ENCODE results near the gene RPS10. TPM values are rescaled to one million over a fixed set of nuclear protein-coding genes. Genes with fewer than 3 reads are reported as not detected.

The RPS10 gene
- total and polyA plus RNA-seq, 2 of the 8 experiments (the other 6 are each of a cell fraction or from before 2014, with no cell fraction given) = 2,408 to 11,142 TPM

DNA sequence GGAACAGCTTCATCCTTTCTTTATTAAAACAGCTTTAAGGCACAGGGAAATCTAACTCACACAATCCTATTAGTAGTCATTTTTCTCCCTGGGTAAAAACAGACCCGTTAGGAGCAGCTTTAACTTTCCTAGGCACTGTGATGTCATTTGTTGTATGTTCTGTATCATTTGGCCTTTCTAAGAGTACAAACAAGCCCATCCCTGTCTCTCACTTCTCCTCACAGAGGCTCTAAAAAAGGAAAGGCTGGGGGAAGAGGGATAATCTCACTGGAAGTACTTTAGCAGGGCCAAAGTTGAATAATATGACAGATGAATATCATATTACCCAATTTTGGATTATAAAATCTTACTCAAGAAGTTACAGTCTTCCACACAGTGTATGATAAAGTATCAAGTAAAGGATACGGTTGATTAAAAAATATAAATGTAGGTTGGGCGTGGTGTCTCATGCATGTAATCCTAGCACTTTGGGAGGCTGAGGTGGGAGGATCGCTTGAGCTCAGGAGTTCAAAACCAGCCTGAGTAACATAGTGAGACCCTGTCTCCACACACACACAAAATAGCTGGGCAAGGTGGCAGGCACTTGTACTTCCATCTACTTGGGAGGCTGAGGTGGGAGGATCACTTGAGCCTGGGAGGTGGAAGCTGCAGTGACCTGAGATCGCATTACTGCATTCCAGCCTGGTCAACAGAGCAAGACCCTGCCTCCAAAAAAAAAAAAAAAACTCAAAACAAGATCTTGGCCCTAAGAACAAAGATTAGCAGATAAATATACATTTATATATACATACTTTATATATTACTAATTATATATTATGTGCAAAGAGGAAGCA, 41.3 kb downstream of the RPS10 start (continued):
- TF ChIP-seq, protein P1, sequence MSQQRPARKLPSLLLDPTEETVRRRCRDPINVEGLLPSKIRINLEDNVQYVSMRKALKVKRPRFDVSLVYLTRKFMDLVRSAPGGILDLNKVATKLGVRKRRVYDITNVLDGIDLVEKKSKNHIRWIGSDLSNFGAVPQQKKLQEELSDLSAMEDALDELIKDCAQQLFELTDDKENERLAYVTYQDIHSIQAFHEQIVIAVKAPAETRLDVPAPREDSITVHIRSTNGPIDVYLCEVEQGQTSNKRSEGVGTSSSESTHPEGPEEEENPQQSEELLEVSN (IDR thresholded peaks at IDR 0.05) = no peak
- no peak for TF ChIP-seq NANOG (IDR thresholded peaks at IDR 0.05; ENCODE audit: insufficient read depth, low read depth, low read length, poor library complexity, severe bottlenecking)
- TF ChIP-seq TCF12 (IDR thresholded peaks at IDR 0.05; ENCODE audit: low read depth, low read length) = no peak
